MM.1S (cell line): ENCODE measurements around the gene METTL24.

Experiments used
- EZH2 ChIP-seq: fragments of 300-600 bp; sonication (generic); optimal IDR thresholded peaks from 2 replicates; pipeline ENCODE3; 2017; ENCODE audit warnings: low read depth, mild to moderate bottlenecking, antibody characterized with exemption, low read length, mixed read lengths
- TF ChIP-seq, protein P1 (sequence below): fragments of 300-600 bp; sonication (generic); IDR thresholded peaks from 2 replicates; pipeline ENCODE4 v1.5.1; 2016; ENCODE audit warnings: antibody characterized with exemption, low read length, mixed read lengths

DNA sequence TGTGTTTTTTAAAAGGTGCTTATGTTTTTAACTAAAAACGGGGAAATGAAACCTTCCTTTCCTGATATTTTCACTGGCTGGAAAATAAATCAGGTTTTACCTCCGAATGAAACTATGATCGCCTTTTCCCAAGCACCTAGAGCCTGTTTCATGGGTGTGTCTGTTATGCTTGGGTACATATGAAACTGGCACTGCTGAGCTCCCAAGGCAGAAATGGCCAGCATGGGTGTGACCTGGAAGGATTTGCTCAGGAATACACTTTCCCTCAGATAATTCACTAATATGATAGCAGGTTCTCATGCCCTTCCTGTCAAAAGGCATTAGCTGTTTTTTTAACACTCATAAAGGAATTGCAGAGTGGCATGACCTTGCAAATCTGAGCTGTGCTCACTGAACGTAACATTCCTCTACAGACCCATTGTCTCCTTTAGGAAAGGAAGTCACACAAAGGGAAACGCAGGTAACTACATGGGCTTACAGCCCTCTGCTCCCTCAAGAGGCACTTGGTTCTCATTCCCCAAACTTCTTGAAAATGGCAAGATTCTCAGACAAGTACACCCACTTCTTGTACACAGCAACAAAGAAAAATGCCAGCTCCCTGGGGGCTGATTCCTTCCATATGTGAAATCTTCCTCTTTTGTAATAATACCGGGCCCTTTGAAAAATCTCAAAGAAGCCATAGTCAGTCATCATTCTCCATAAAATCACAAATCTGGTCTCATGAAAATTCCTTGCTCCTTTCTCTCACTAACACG is 72.7 kb downstream of the METTL24 start:
- TF ChIP-seq, protein P1, sequence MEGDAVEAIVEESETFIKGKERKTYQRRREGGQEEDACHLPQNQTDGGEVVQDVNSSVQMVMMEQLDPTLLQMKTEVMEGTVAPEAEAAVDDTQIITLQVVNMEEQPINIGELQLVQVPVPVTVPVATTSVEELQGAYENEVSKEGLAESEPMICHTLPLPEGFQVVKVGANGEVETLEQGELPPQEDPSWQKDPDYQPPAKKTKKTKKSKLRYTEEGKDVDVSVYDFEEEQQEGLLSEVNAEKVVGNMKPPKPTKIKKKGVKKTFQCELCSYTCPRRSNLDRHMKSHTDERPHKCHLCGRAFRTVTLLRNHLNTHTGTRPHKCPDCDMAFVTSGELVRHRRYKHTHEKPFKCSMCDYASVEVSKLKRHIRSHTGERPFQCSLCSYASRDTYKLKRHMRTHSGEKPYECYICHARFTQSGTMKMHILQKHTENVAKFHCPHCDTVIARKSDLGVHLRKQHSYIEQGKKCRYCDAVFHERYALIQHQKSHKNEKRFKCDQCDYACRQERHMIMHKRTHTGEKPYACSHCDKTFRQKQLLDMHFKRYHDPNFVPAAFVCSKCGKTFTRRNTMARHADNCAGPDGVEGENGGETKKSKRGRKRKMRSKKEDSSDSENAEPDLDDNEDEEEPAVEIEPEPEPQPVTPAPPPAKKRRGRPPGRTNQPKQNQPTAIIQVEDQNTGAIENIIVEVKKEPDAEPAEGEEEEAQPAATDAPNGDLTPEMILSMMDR: no peak
- no peak for TF ChIP-seq EZH2
